Activated T-cell treated with anti-CD3 and anti-CD28 coated beads for 1 hour (primary cell): ENCODE results near the gene HTR2A.
A peak's percentile ranks its signal among the peaks of the same experiment; 100 is the strongest.

Experiments
- DNase-seq: peaks from one replicate; pipeline ENCODE4 v3.0.0-alpha.2; 2020; ENCODE audit warnings: low read depth

Gene HTR2A

DNA sequence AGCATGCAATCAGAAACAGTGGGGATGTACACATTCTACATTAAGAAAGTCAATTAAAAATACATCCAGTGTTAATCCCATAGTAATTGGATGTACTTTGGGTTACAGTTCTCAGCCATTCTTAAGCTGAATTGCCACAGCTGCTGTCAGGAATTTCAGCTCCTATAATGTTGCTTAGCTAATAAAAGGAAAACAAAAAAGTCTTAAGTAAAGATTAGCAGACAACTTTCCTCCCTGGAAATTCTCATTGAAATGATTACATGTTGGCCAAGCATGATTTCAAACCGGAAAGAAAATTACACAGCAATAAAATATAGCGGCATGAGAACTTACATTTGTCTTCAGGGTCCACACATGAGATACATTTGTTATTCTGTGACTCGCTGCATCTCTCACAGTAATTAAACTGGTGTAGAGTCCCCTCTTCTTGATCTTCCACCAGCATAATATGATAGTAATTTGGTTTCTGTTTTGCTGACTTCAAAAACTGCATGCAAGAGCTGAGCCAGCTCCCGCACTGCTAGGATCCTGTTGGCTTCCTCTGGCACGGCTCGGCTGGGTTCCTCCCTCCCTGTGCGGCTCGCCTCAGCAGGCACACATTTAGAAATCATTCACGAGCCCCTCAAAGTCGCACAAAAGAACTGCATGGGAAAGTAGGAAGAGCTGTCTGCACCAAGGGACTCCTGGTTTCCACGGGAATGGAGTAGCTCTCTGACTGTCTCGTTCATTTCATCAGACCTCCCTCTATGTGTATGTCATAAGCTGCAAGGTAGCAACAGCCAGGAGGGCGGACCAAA lies at the start of gene HTR2A:
Gene HTR2A (minus strand): TSS at position 713 of the 797 bp plus-strand sequence. CDS start 1,147 bp downstream, outside the sequence.
- no peak for DNase-seq

GRCh38 chr13:46936525-46936924 lies 39.7 kb upstream of the HTR2A start:
- DNase-seq = no peak

- no peak for DNase-seq
Observed at GRCh38 chr13:46934749-46935148, 37.9 kb upstream of the HTR2A start.

GRCh38 chr13:46926916-46927590 lies 30.2 kb upstream of the HTR2A start:
- no peak for DNase-seq

DNA sequence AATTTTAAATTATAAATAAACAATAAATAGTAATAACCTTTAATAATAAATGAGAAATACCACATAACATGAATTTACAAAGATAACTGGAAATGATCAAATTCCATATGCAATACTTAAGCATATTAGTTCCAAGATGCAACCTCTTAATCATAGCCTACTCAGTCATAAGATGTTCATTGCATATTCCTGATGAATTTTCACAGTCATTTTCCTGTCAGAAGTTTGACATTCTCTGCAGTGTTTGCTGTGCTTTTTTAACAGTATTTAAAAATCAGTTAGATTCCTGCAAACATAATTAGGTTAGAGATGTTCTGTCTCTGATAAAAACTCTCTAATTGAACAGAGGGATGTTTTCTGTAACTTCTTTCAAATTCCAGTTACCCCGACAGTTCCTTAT lies 28.6 kb upstream of the HTR2A start:
- DNase-seq = no peak

- DNase-seq = no peak
Observed at GRCh38 chr13:46914341-46914740, 17.5 kb upstream of the HTR2A start.

- DNase-seq = no peak
Observed at GRCh38 chr13:46913757-46914156, 16.9 kb upstream of the HTR2A start.

DNA sequence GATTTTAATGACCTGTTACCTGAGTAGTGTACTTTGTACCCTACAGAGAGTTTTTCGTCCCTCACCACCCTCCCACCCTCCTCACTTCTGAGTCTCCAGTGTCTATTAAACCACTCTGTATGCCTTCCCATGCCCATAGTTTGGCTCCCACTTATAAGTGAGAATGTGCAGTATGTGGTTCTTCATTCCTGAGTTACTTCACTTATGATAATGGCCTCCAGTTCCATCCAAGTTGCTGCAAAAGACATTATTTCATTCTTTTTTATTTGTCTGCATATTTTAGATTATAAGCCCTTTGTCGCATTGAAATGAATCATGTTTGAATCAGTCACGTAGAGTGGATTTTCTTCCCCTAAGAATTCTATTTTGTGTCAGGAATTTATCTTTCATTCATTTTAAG lies 12.2 kb upstream of the HTR2A start:
- no peak for DNase-seq

DNA sequence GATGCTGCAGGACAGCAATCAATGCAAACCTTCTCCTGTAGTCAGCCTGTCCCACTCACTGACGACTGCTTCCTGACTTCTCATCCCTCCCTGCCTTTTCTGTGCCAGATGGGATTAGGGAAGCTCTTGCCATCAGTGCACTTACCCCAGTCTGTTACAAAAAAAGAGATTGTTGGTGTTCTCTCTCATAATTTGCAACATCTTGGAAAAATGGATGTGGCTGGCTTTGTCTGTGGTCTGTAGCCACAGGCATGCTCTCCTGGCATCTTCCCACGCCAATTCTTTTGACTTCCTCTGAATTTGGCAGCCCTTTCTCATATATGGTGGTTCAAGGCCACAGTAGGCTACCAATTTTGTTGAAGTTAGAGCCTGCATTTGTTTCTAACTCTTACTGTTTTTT lies 11.6 kb upstream of the HTR2A start:
- DNase-seq = no peak

GRCh38 chr13:46906405-46906804 lies 9.6 kb upstream of the HTR2A start:
- no peak for DNase-seq

GRCh38 chr13:46905249-46905648 lies 8.4 kb upstream of the HTR2A start:
- DNase-seq = no peak

- DNase-seq = no peak
Observed at GRCh38 chr13:46903748-46904147, 6.9 kb upstream of the HTR2A start.

DNA sequence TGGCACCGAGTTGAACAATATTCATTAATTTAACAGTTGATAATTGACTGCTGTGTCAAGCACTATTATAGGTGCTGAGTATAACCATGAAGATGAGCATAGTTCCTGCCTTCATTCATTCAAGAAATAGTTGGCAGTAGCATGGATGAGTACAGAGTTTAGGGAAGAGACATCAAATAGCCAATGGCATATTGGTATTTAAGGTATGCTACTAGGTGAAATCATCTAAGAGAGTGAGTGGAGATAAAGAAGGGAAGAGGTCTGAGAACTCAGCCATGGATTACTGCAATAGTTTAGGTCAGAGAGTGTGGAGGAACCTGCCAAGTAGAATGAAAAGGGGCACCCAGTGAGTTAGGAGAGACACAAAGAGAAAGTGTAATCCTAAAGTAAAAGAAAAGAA lies 4.9 kb upstream of the HTR2A start:
- no peak for DNase-seq

DNA sequence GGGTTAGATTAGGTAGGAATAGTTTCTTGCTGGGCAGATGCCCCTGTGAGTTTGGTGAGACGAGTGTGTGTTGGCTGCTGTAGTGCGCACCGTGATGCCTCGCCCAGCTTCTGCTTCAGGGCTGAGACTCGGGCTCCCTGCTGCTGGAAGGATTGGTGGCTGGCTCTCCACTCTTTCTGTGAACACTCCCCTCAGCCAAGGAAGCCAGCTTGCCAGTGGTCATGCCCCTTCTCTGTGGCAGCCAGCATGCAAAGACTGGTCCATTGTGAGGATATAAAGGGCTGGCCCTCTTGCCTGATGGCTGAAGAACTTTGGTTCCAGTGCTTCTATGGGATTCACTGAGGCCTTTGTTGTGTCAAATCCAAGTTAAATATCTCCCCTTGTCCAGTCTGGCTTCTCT lies 2.9 kb upstream of the HTR2A start:
- DNase-seq = no peak

GRCh38 chr13:46895381-46895780 lies 1.5 kb downstream of the HTR2A start:
- no peak for DNase-seq

- DNase-seq = no peak
Observed at GRCh38 chr13:46894568-46894967, 2.3 kb downstream of the HTR2A start.

GRCh38 chr13:46893798-46894560 lies 2.9 kb downstream of the HTR2A start:
- DNase-seq = peak; percentile 50

DNA sequence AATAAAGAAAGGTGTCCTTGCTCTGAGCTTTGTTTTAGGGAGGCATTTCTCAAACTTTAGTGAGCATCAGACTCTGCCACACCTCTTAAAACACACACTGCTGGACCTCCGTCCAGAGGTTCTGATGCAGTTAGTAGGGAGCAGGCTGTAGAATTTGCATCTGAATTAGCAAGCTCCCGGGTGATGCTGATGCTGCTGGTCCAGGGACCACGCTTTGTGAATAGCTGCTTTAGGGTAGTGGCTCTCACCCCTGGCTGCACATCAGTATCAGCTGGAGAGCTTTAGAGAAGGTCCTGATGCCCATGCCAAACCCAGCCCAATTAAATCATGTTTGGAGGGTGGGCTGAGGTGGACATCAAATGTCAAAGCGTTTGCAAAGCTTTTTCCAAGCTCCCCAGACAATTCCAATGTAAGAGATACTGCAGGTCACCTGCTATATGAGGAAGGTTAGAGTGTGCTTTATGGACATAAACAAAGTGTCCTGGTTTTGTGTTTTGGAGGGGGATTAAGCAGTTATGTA lies 3.6 kb downstream of the HTR2A start:
- DNase-seq = no peak

DNA sequence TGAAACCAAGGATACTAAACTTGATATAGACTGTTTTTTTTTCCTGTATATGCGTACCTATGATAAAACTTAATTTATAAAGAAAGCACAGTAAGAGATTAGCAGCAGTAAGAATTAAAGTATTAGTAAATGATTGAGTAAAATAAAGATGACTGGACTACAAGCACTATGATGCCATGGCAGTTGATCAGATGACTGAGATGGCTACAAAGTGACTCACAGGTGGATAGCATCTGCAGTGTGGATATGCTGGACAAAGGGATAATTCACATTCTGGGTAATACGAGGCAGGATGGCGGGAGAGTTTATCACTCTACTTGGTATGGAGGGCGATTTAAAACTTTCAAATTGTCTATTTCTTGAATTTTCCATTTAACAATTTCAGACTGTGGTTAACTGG lies 11.8 kb downstream of the HTR2A start:
- DNase-seq = no peak

- no peak for DNase-seq
Observed at GRCh38 chr13:46884531-46884930, 12.3 kb downstream of the HTR2A start.

DNA sequence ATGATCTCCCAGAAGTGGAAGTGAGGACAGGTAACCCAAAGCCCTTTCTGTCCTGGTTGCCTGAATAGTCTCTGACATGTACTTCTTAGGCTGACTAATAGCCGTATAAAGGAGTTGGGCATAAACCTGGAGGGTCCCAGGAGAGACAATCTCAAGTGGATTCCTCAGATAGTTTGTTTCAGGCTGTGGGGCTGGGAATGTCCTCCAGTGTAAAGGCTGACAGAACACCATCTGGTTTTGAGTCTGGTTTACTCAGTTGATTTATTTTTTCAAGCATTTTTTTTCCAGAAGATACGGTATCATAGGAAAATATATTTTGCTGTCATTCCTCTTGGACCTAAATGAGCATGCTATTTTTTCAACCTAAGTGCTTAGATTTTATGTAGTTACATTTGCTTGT lies 15.2 kb downstream of the HTR2A start:
- no peak for DNase-seq

DNA sequence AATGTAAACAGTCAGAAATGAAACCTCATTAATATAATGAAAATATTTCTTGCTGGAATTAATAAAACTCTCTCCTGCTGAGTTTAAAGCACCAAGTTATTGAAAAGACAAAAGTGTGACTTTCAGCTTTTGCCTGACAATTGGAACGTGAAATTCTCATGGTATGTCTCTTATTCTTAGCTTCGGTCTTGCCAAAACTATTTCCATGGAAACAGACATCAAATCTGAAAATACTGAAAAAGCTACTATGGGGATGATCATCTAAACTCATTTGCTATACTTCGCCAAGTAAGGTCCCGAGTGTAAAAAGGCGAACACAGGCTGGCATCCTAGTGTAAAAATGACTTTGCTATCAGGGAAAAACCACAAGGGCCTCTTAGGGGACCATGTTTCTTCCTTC lies 22.8 kb downstream of the HTR2A start:
- DNase-seq = no peak

- no peak for DNase-seq
Observed at GRCh38 chr13:46871557-46871956, 25.3 kb downstream of the HTR2A start.
